IMR-90 (cell line): ENCODE results near the gene PAEP. TPM values are rescaled to one million over a fixed set of nuclear protein-coding genes. Genes with fewer than 3 reads are reported as not detected.

Experiments
- ATAC-seq: fragments of 200-7000 bp; cut with Tn5 transposase; 2 replicates; pipeline ENCODE4 v1.9.1; 2020; ENCODE audit warnings: low read depth, mild to moderate bottlenecking, moderate library complexity
- BruUV-seq: library from RNA; stranded (reverse); fragments of 400-500 nt; replicated peaks from 2 replicates; lab custom pipeline; 2021; lab: Mats Ljungman, UMichigan
- CTCF ChIA-PET: fragments of 300-600 bp; formaldehyde crosslinking; extraction: SDS; loops from one replicate; lab custom pipeline; 2021; ENCODE audit warnings: antibody characterized with exemption; lab: Yijun Ruan, JAX
- POLR2A ChIA-PET: fragments of 300-600 bp; sonication (Branson Sonifier 250); formaldehyde crosslinking; loops from one replicate; lab custom pipeline; 2022; ENCODE audit warnings: antibody characterized with exemption; ENCODE audit not compliant: unreplicated experiment; lab: Charles Lee
- DNase-seq: peaks from one replicate; pipeline ENCODE4 v3.0.0; 2013
- H2AFZ ChIP-seq: replicated peaks from 2 replicates; pipeline ENCODE3; 2013; ENCODE audit warnings: low read length, mild to moderate bottlenecking; ENCODE audit not compliant: poor library complexity
- H2AK5ac ChIP-seq: 2 replicates; pipeline ENCODE4 v1.6.1; 2013; ENCODE audit warnings: low read depth, low read length, inconsistent platforms
- H2AK9ac ChIP-seq: replicated peaks from 2 replicates; pipeline ENCODE3; 2013; ENCODE audit warnings: mild to moderate bottlenecking, low read depth, low read length, moderate library complexity; ENCODE audit not compliant: poor library complexity
- H2BK120ac ChIP-seq: 2 replicates; pipeline ENCODE4 v1.6.1; 2013; ENCODE audit warnings: low read depth, low read length, inconsistent platforms
- H2BK15ac ChIP-seq: 3 replicates; pipeline ENCODE4 v1.6.1; 2013; ENCODE audit warnings: low read depth, low read length, inconsistent platforms
- H2BK20ac ChIP-seq: 2 replicates; pipeline ENCODE4 v1.6.1; 2013; ENCODE audit warnings: low read depth, mild to moderate bottlenecking, inconsistent platforms, low read length, moderate library complexity
- H2BK5ac ChIP-seq: 2 replicates; pipeline ENCODE4 v1.6.1; 2013; ENCODE audit warnings: mild to moderate bottlenecking, low read depth, low read length, inconsistent platforms; ENCODE audit not compliant: poor library complexity, severe bottlenecking
- H3K14ac ChIP-seq: replicated peaks from 2 replicates; pipeline ENCODE4 v1.6.1; 2013; ENCODE audit warnings: low read depth, low read length, inconsistent platforms
- H3K18ac ChIP-seq: 2 replicates; pipeline ENCODE4 v1.6.1; 2013; ENCODE audit warnings: low read depth, low read length, control low read depth
- H3K23ac ChIP-seq: 2 replicates; pipeline ENCODE4 v1.6.1; 2013; ENCODE audit warnings: low read depth, low read length, inconsistent platforms
- H3K27ac ChIP-seq: 2 replicates; pipeline ENCODE4 v1.5.1; 2013; ENCODE audit warnings: mild to moderate bottlenecking, control low read depth, low read length; ENCODE audit not compliant: insufficient read depth
- H3K27me3 ChIP-seq: 2 replicates; pipeline ENCODE4 v1.6.1; 2013; ENCODE audit warnings: low read length; ENCODE audit not compliant: control insufficient read depth, insufficient read depth
- H3K36me3 ChIP-seq: 2 replicates; pipeline ENCODE4 v1.6.1; 2013; ENCODE audit warnings: low read length, mixed read lengths; ENCODE audit not compliant: control insufficient read depth, insufficient read depth
- H3K4ac ChIP-seq: 2 replicates; pipeline ENCODE4 v1.6.1; 2013; ENCODE audit warnings: low read depth, low read length, inconsistent platforms
- H3K4me1 ChIP-seq: 2 replicates; pipeline ENCODE4 v1.6.1; 2013; ENCODE audit warnings: low read length, mixed read lengths; ENCODE audit not compliant: control insufficient read depth, insufficient read depth
- H3K4me2 ChIP-seq: 2 replicates; pipeline ENCODE4 v1.6.1; 2013; ENCODE audit warnings: low read depth, mild to moderate bottlenecking, control low read depth, low read length, moderate library complexity
- H3K4me3 ChIP-seq: 2 replicates; pipeline ENCODE4 v1.5.1; 2013; ENCODE audit warnings: low read depth, mild to moderate bottlenecking, control low read depth, low read length, moderate library complexity; ENCODE audit not compliant: insufficient read depth
- H3K56ac ChIP-seq: 2 replicates; pipeline ENCODE4 v1.6.1; 2013; ENCODE audit warnings: low read length, inconsistent platforms; ENCODE audit not compliant: insufficient read depth; ENCODE audit errors: extremely low read depth
- H3K79me1 ChIP-seq, 2 experiments: 2 replicates each; pipeline ENCODE4 v1.6.1; 2013; ENCODE audit warnings: low read length in 2 of 2, inconsistent platforms in 1 of 2, low read depth in 1 of 2
- H3K9ac ChIP-seq: 2 replicates; pipeline ENCODE4 v1.6.1; 2013; ENCODE audit warnings: low read depth, low read length, control low read depth
- H3K9me1 ChIP-seq: 2 replicates; pipeline ENCODE4 v1.6.1; 2013; ENCODE audit warnings: low read length, inconsistent platforms; ENCODE audit not compliant: insufficient read depth
- H3K9me3 ChIP-seq: 2 replicates; pipeline ENCODE4 v1.6.1; 2013; ENCODE audit warnings: low read length; ENCODE audit not compliant: control insufficient read depth, insufficient read depth
- H4K20me1 ChIP-seq: 2 replicates; pipeline ENCODE4 v1.6.1; 2013; ENCODE audit warnings: low read length, inconsistent platforms; ENCODE audit not compliant: insufficient read depth
- H4K5ac ChIP-seq: 2 replicates; pipeline ENCODE4 v1.6.1; 2013; ENCODE audit warnings: mild to moderate bottlenecking, low read depth, low read length, control low read depth
- H4K8ac ChIP-seq, 2 experiments: 2 replicates each; pipeline ENCODE4 v1.6.1; 2013; ENCODE audit warnings: low read depth in 2 of 2, low read length in 2 of 2, control low read depth in 1 of 2, inconsistent platforms in 1 of 2
- H4K91ac ChIP-seq: 2 replicates; pipeline ENCODE4 v1.6.1; 2013; ENCODE audit warnings: low read depth, low read length, inconsistent platforms; ENCODE audit not compliant: insufficient read depth
- CEBPB ChIP-seq: IDR thresholded peaks from 2 replicates; pipeline ENCODE4 v1.6.1; 2012; ENCODE audit warnings: low read depth, low read length, improper control_type of control experiment
- MAFK ChIP-seq: IDR thresholded peaks from 2 replicates; pipeline ENCODE4 v1.6.1; 2012; ENCODE audit warnings: low read depth, low read length, improper control_type of control experiment
- MXI1 ChIP-seq: IDR thresholded peaks from 2 replicates; pipeline ENCODE4 v1.6.1; 2012; ENCODE audit warnings: low read depth, mild to moderate bottlenecking, low read length, moderate library complexity, borderline replicate concordance
- POLR2A ChIP-seq: IDR thresholded peaks from 2 replicates; pipeline ENCODE4 v1.6.1; 2012; ENCODE audit warnings: mild to moderate bottlenecking, low read depth, low read length
- RAD21 ChIP-seq: IDR thresholded peaks from 2 replicates; pipeline ENCODE4 v1.6.1; 2012; ENCODE audit warnings: low read length, improper control_type of control experiment
- WGBS, 2 experiments: methylation state at CpG; one replicate each; pipeline versions ENCODE4 v1.1.5 to v1.1.7; 2013; ENCODE audit warnings: missing lambda C conversion rate in 2 of 2; ENCODE audit not compliant: insufficient read length in 1 of 2; ENCODE audit errors: extremely low coverage in 2 of 2; 5-methylcytosine and 5-hydroxymethylcytosine counted together
- dilution Hi-C: fragments of 300-500 bp; cut with HindIII; formaldehyde crosslinking; loops from one replicate; pipeline ENCODE4 v1.14.3; 2018; ENCODE audit warnings: low sequenced_read_pairs; ENCODE audit not compliant: unreplicated experiment
- in situ Hi-C: fragments of 300-500 bp; cut with MboI; formaldehyde crosslinking; loops from 3 replicates; pipeline ENCODE4 v1.14.3; 2019; ENCODE audit warnings: low sequenced_read_pairs, inconsistent platforms, mixed read lengths
- intact Hi-C: fragments of 100-400 bp; cut with micrococcal nuclease; formaldehyde crosslinking; loops from 2 replicates; pipeline ENCODE4 v1.10.0; 2022
- polyA plus RNA-seq, 3 experiments: library from polyadenylated mRNA; depleted of rRNA; stranded (reverse); fragments of >200 nt; gene quantifications; 2 replicates each; pipeline ENCODE4 v1.2.3, GENCODE V29; 2012; ENCODE audit warnings: low replicate concordance in 1 of 3
- total RNA-seq: library from RNA; depleted of rRNA; stranded (reverse); fragments of >200 nt; gene quantifications from 2 replicates; pipeline ENCODE4 v1.2.3, GENCODE V29; 2012
- TF ChIP-seq, protein P1 (sequence below): conservative IDR thresholded peaks from 2 replicates; pipeline ENCODE4 v1.5.1; 2012; ENCODE audit warnings: mild to moderate bottlenecking, low read depth, low read length, improper control_type of control experiment
- TF ChIP-seq, protein P2 (sequence below): fragments of 150-350 bp; IDR thresholded peaks from 2 replicates; pipeline ENCODE4 v1.6.1; 2016; ENCODE audit warnings: low read depth, mild to moderate bottlenecking, low read length, moderate library complexity, borderline replicate concordance

PAEP gene
- total and polyA plus RNA-seq, 2 of the 4 experiments (the other 2 are of a cell fraction), result not detected

DNA sequence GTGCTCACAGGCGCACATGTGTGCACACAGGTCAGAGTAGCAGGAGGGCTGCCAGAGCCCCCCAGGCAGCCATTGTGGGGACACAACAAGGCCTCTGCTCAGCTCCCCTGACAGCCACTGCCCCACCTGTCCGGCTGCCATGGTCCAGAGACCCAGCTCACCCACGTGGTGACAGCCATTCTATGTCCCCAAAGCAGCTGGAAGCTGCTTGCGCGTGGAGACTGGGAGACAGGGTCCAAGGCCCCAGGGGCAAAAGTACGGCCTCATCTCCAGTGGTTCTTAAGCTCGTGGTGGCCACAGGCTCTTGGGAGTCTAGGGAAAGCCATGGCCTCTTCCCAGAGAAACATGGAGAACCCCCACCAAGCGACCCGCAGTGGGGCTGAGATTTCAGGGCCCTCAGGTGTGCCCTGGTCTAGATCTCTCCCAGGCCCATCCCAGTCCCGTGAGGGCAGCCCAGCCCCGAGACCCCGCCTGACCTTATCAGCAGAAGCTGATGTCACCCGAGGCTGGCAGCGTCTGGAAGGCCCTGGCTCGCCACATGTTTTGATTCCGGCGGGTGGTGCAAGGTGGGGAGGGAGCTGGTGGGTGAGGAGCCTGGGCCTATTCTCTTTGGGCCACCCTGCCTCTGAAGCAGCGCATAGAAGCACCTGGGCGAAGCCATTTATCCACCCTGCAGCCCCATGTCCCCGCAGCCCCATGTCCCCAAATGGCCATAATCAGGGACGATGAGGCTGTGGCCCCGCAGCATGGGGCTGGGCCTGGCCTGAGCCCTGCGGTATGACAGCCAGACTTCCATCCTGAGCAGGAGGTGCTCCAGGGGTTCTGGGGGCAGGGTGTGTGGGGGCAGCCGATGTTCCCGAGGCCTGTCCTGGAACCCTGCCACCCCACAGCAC lies 46.1 kb downstream of the PAEP start:
- CTCF ChIA-PET, result no interaction called here
- 61% methylated on average over 11 of the region's 25 CpGs; no CpG with 5 or more reads in 1 of the 2 experiments for WGBS, 2 experiments
- Histone ChIP-seq H2BK20ac (no peak overlapping the region), H2BK5ac (no peak overlapping the region), H4K5ac (no peak overlapping the region), H3K36me3 (no peaks in the 10 kb centered on the region), H2AFZ (no peak overlapping the region), H3K56ac (no peak overlapping the region), H2AK9ac (no peak overlapping the region), H3K4me1 (no peaks in the 10 kb centered on the region), H4K8ac (no peak overlapping the region), H2BK15ac (no peak overlapping the region), H3K9me3 (no peaks in the 10 kb centered on the region), H2AK5ac (no peak overlapping the region), H2BK120ac (no peak overlapping the region), H3K79me1 (no peaks in the 10 kb centered on the region), H4K91ac (no peak overlapping the region), H3K27me3 (no peaks in the 10 kb centered on the region; the same call in 1 of the 2 replicates), H3K27ac (no peak overlapping the region), H3K4ac (no peak overlapping the region), H3K18ac (no peak overlapping the region), H3K4me3 (no peak overlapping the region), H3K14ac (no peak overlapping the region), H3K4me2 (no peak overlapping the region), H3K9ac (no peak overlapping the region), H3K23ac (no peak overlapping the region), H4K20me1 (no peaks in the 10 kb centered on the region), H3K9me1 (no peaks in the 10 kb centered on the region)
- dilution Hi-C loops (no loop called here), intact Hi-C loops (loop anchor here (10.0 kb wide), 1 partner anchor 187 kb away; no protein-coding TSS in a partner anchor), in situ Hi-C loops (loop anchor here (25.0 kb wide), 1 partner anchor 330 kb away; no protein-coding TSS in a partner anchor)
- TF ChIP-seq POLR2A (no peak), MAFK (no peak), MXI1 (no peak), CEBPB (no peak), RAD21 (no peak)
- TF ChIP-seq, protein P1, sequence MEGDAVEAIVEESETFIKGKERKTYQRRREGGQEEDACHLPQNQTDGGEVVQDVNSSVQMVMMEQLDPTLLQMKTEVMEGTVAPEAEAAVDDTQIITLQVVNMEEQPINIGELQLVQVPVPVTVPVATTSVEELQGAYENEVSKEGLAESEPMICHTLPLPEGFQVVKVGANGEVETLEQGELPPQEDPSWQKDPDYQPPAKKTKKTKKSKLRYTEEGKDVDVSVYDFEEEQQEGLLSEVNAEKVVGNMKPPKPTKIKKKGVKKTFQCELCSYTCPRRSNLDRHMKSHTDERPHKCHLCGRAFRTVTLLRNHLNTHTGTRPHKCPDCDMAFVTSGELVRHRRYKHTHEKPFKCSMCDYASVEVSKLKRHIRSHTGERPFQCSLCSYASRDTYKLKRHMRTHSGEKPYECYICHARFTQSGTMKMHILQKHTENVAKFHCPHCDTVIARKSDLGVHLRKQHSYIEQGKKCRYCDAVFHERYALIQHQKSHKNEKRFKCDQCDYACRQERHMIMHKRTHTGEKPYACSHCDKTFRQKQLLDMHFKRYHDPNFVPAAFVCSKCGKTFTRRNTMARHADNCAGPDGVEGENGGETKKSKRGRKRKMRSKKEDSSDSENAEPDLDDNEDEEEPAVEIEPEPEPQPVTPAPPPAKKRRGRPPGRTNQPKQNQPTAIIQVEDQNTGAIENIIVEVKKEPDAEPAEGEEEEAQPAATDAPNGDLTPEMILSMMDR, result no peak
- TF ChIP-seq, protein P2, sequence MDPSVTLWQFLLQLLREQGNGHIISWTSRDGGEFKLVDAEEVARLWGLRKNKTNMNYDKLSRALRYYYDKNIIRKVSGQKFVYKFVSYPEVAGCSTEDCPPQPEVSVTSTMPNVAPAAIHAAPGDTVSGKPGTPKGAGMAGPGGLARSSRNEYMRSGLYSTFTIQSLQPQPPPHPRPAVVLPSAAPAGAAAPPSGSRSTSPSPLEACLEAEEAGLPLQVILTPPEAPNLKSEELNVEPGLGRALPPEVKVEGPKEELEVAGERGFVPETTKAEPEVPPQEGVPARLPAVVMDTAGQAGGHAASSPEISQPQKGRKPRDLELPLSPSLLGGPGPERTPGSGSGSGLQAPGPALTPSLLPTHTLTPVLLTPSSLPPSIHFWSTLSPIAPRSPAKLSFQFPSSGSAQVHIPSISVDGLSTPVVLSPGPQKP, result no peak
- no TSS peak for BruUV-seq
- ATAC-seq (no peak), DNase-seq (no peak)
- POLR2A ChIA-PET, result no interaction called here
